Inflammatory macrophage treated with lipopolysaccharide for 1 hour (primary cell): ENCODE measurements around the gene TNS1.

Experiments used
- DNase-seq, 2 donors: peaks; one replicate each; pipeline ENCODE4 v3.0.0-alpha.2; 2020 to 2022

TNS1 gene

GRCh38 chr2:217863883-217864282, 138.9 kb downstream of the TNS1 start:
- DNase-seq: no peak

- no peak for DNase-seq
These were observed 141.4 kb downstream of the TNS1 start for GRCh38 chr2:217861334-217861877.

- no peak for DNase-seq
These were observed 142.9 kb downstream of the TNS1 start for GRCh38 chr2:217859926-217860325.

GRCh38 chr2:217858519-217859491, 144.0 kb downstream of the TNS1 start:
- DNase-seq: no peak

- DNase-seq: no peak
These were observed 144.9 kb downstream of the TNS1 start for GRCh38 chr2:217857624-217858506.

- no peak for DNase-seq
These were observed 145.9 kb downstream of the TNS1 start for GRCh38 chr2:217856871-217857270.

- no peak for DNase-seq
These were observed 146.6 kb downstream of the TNS1 start for GRCh38 chr2:217856159-217856558.

GRCh38 chr2:217854684-217855420, 147.9 kb downstream of the TNS1 start:
- DNase-seq: peak in 1 of 2 donors; percentile 63

- DNase-seq: no peak
These were observed 148.8 kb downstream of the TNS1 start for GRCh38 chr2:217853961-217854360.

GRCh38 chr2:217853301-217853881, 149.4 kb downstream of the TNS1 start:
- DNase-seq: peak in 1 of 2 donors; percentile 59

GRCh38 chr2:217852555-217853211, 150.1 kb downstream of the TNS1 start:
- no peak for DNase-seq

GRCh38 chr2:217851191-217852020, 151.4 kb downstream of the TNS1 start:
- peak; percentile 51 to 66 for DNase-seq

- DNase-seq: no peak
These were observed 153.4 kb downstream of the TNS1 start for GRCh38 chr2:217849154-217849975.

GRCh38 chr2:217848351-217848957, 154.3 kb downstream of the TNS1 start:
- no peak for DNase-seq

GRCh38 chr2:217847552-217848350, 155.0 kb downstream of the TNS1 start:
- no peak for DNase-seq

- DNase-seq: no peak
These were observed 155.7 kb downstream of the TNS1 start for GRCh38 chr2:217847115-217847514.

- DNase-seq: peak; percentile 59 to 76
These were observed 156.5 kb downstream of the TNS1 start for GRCh38 chr2:217846321-217846743.

- no peak for DNase-seq
These were observed 157.5 kb downstream of the TNS1 start for GRCh38 chr2:217845301-217845700.
